H9 (cell line): ENCODE measurements around the gene MTERF4. TPM values are rescaled to one million over a fixed set of nuclear protein-coding genes. Genes with fewer than 3 reads are reported as not detected.

Source experiments
- DNase-seq: peaks from one replicate; pipeline ENCODE4 v3.0.0-alpha.2; 2017
- H2AFZ ChIP-seq: one replicate; pipeline ENCODE4 v1.6.1; 2013; ENCODE audit warnings: mild to moderate bottlenecking, low read length, control low read depth, moderate library complexity
- H2AK5ac ChIP-seq: 2 replicates; pipeline ENCODE4 v1.6.1; 2013; ENCODE audit warnings: low read length, control low read depth, mixed read lengths; ENCODE audit not compliant: insufficient read length
- H2BK120ac ChIP-seq: one replicate; pipeline ENCODE4 v1.6.1; 2013; ENCODE audit warnings: low read depth, mild to moderate bottlenecking, low read length, control low read depth, inconsistent platforms; ENCODE audit not compliant: poor library complexity, severe bottlenecking
- H2BK12ac ChIP-seq: 2 replicates; pipeline ENCODE4 v1.6.1; 2013; ENCODE audit warnings: low read length, control low read depth, mixed read lengths, low read depth; ENCODE audit not compliant: insufficient read length
- H2BK15ac ChIP-seq: 2 replicates; pipeline ENCODE4 v1.6.1; 2013; ENCODE audit warnings: low read depth, low read length, control low read depth
- H2BK20ac ChIP-seq: one replicate; pipeline ENCODE4 v1.6.1; 2013; ENCODE audit warnings: low read depth, mild to moderate bottlenecking, low read length, control low read depth, inconsistent platforms; ENCODE audit not compliant: poor library complexity, severe bottlenecking
- H2BK5ac ChIP-seq: 2 replicates; pipeline ENCODE4 v1.6.1; 2013; ENCODE audit warnings: low read length, control low read depth, mixed read lengths; ENCODE audit not compliant: insufficient read length
- H3K14ac ChIP-seq: 2 replicates; pipeline ENCODE4 v1.6.1; 2013; ENCODE audit warnings: low read length, control low read depth; ENCODE audit not compliant: insufficient read depth
- H3K18ac ChIP-seq: 2 replicates; pipeline ENCODE4 v1.6.1; 2013; ENCODE audit warnings: low read depth, mild to moderate bottlenecking, mixed read lengths, low read length, control low read depth; ENCODE audit not compliant: insufficient read length
- H3K23ac ChIP-seq: 2 replicates; pipeline ENCODE4 v1.6.1; 2013; ENCODE audit warnings: low read length, control low read depth, mixed read lengths, low read depth; ENCODE audit not compliant: insufficient read length
- H3K23me2 ChIP-seq: 2 replicates; pipeline ENCODE4 v1.6.1; 2013; ENCODE audit warnings: low read depth, mild to moderate bottlenecking, mixed read lengths, low read length, control low read depth; ENCODE audit not compliant: insufficient read length, poor library complexity, severe bottlenecking
- H3K27ac ChIP-seq: 2 replicates; pipeline ENCODE4 v1.5.1; 2013; ENCODE audit warnings: low read length, control low read depth, mixed read lengths, low read depth; ENCODE audit not compliant: insufficient read length
- H3K27me3 ChIP-seq: 2 replicates; pipeline ENCODE4 v1.6.1; 2013; ENCODE audit warnings: low read length, control low read depth, inconsistent platforms; ENCODE audit not compliant: insufficient read depth
- H3K4ac ChIP-seq: 2 replicates; pipeline ENCODE4 v1.6.1; 2013; ENCODE audit warnings: low read depth, mild to moderate bottlenecking, control low read depth, inconsistent platforms, low read length, moderate library complexity
- H3K4me1 ChIP-seq: 2 replicates; pipeline ENCODE4 v1.6.1; 2013; ENCODE audit warnings: low read length, control low read depth, inconsistent platforms; ENCODE audit not compliant: insufficient read depth
- H3K4me2 ChIP-seq: 2 replicates; pipeline ENCODE4 v1.6.1; 2013; ENCODE audit warnings: low read length, control low read depth, mixed read lengths; ENCODE audit not compliant: insufficient read length, insufficient read depth
- H3K56ac ChIP-seq: 2 replicates; pipeline ENCODE4 v1.6.1; 2013; ENCODE audit warnings: low read depth, mild to moderate bottlenecking, mixed read lengths, low read length, control low read depth; ENCODE audit not compliant: insufficient read length
- H3K79me1 ChIP-seq: 2 replicates; pipeline ENCODE4 v1.6.1; 2013; ENCODE audit warnings: low read depth, mild to moderate bottlenecking, moderate library complexity, low read length, control low read depth, inconsistent platforms; ENCODE audit not compliant: insufficient read depth, poor library complexity, severe bottlenecking
- H3K79me2 ChIP-seq: 2 replicates; pipeline ENCODE4 v1.6.1; 2013; ENCODE audit warnings: low read length, control low read depth, inconsistent platforms; ENCODE audit not compliant: insufficient read depth
- H3K9ac ChIP-seq: 2 replicates; pipeline ENCODE4 v1.6.1; 2013; ENCODE audit warnings: low read length, control low read depth, mixed read lengths; ENCODE audit not compliant: insufficient read length; ENCODE audit errors: extremely low read depth
- H3K9me3 ChIP-seq: one replicate; pipeline ENCODE4 v1.6.1; 2013; ENCODE audit warnings: low read depth, low read length, inconsistent platforms; ENCODE audit not compliant: control insufficient read depth
- H3T11ph ChIP-seq: one replicate; pipeline ENCODE4 v1.6.1; 2013; ENCODE audit warnings: mild to moderate bottlenecking, low read length, control low read depth, inconsistent platforms
- H4K20me1 ChIP-seq: one replicate; pipeline ENCODE4 v1.6.1; 2013; ENCODE audit not compliant: control insufficient read depth, insufficient read length, insufficient read depth
- H4K5ac ChIP-seq: 2 replicates; pipeline ENCODE4 v1.6.1; 2013; ENCODE audit warnings: low read depth, mild to moderate bottlenecking, mixed read lengths, low read length, control low read depth; ENCODE audit not compliant: insufficient read length
- H4K8ac ChIP-seq: replicated peaks from 2 replicates; pipeline ENCODE4 v1.6.1; 2013; ENCODE audit warnings: low read length, control low read depth, mixed read lengths, low read depth; ENCODE audit not compliant: insufficient read length
- H4K91ac ChIP-seq: 2 replicates; pipeline ENCODE4 v1.6.1; 2013; ENCODE audit warnings: low read depth, mild to moderate bottlenecking, moderate library complexity, mixed read lengths, low read length, control low read depth; ENCODE audit not compliant: insufficient read length
- H3K27ac Mint-ChIP-seq, 3 experiments: 2 replicates in 2 of 3; 3 replicates in 1 of 3; pipeline ENCODE4 v1.8.0; 2020 to 2021; ENCODE audit warnings: mixed read lengths in 3 of 3, mild to moderate bottlenecking in 1 of 3, moderate library complexity in 1 of 3
- H3K27me3 Mint-ChIP-seq: 2 replicates; pipeline ENCODE4 v1.8.0; 2021; ENCODE audit warnings: low read depth, mild to moderate bottlenecking, moderate library complexity, mixed read lengths
- H3K36me3 Mint-ChIP-seq, 3 experiments: 2 replicates in 2 of 3; 3 replicates in 1 of 3; pipeline ENCODE4 v1.8.0; 2020 to 2021; ENCODE audit warnings: low read depth in 3 of 3, mixed read lengths in 3 of 3; ENCODE audit not compliant: insufficient read depth in 1 of 3
- H3K4me1 Mint-ChIP-seq, 2 experiments: 2 replicates each; pipeline ENCODE4 v1.8.0; 2020; ENCODE audit warnings: mixed read lengths in 2 of 2
- H3K4me3 Mint-ChIP-seq, 2 experiments: 2 replicates in 1 of 2; 3 replicates in 1 of 2; pipeline ENCODE4 v1.8.0; 2020 to 2021; ENCODE audit warnings: mild to moderate bottlenecking in 2 of 2, mixed read lengths in 2 of 2, moderate library complexity in 1 of 2
- H3K9me3 Mint-ChIP-seq, 2 experiments: 2 replicates in 1 of 2; 3 replicates in 1 of 2; pipeline ENCODE4 v1.8.0; 2020; ENCODE audit warnings: mild to moderate bottlenecking in 2 of 2, mixed read lengths in 2 of 2, moderate library complexity in 1 of 2
- WGBS: extraction: QIAGEN DNeasy Blood & Tissue Kit; methylation state at CpG from one replicate; pipeline ENCODE4 v1.1.7; 2013; ENCODE audit warnings: missing lambda C conversion rate, low lambda C conversion rate, mixed read lengths; ENCODE audit not compliant: insufficient read length; ENCODE audit errors: extremely low coverage; 5-methylcytosine and 5-hydroxymethylcytosine counted together
- total RNA-seq: library from RNA; stranded (reverse); gene quantifications from 2 replicates; pipeline ENCODE4 v1.2.1, GENCODE V29; 2021
- TF ChIP-seq, protein P1 (sequence below): fragments of 200-600 bp; sonication (generic); conservative IDR thresholded peaks from 3 replicates; pipeline ENCODE4 v1.8.0; 2021; ENCODE audit warnings: antibody characterized with exemption, mild to moderate bottlenecking

Gene MTERF4
- total RNA-seq, 1 experiment from 2014 or later: 35.0 TPM

DNA sequence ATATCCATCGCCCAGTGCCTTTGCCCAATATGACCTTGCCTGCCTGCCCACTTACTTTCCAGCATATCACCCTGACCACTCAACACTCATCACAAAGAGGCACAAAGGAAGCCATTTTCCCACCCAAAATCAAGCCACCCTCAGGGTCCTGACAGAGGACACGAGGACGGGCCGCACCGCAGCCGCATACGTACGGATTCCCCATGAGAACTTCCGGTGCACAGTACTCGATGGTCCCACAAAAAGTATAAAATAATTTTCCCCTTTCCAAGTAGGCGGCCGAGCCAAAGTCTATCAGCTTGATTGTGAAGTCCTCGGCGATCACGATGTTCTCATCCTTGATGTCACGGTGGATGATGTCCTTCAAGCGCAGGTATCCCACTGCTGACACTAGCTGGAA, 10.0 kb upstream of the MTERF4 start:
- no peak overlapping the region for H4K8ac ChIP-seq
- H4K20me1 ChIP-seq: no peaks in the 10 kb centered on the region
- no peak overlapping the region for H4K91ac ChIP-seq
- H4K5ac ChIP-seq: no peak overlapping the region
- TF ChIP-seq, protein P1, sequence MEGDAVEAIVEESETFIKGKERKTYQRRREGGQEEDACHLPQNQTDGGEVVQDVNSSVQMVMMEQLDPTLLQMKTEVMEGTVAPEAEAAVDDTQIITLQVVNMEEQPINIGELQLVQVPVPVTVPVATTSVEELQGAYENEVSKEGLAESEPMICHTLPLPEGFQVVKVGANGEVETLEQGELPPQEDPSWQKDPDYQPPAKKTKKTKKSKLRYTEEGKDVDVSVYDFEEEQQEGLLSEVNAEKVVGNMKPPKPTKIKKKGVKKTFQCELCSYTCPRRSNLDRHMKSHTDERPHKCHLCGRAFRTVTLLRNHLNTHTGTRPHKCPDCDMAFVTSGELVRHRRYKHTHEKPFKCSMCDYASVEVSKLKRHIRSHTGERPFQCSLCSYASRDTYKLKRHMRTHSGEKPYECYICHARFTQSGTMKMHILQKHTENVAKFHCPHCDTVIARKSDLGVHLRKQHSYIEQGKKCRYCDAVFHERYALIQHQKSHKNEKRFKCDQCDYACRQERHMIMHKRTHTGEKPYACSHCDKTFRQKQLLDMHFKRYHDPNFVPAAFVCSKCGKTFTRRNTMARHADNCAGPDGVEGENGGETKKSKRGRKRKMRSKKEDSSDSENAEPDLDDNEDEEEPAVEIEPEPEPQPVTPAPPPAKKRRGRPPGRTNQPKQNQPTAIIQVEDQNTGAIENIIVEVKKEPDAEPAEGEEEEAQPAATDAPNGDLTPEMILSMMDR: no peak
- no peak overlapping the region for H3K27ac ChIP-seq
- no CpG with 5 or more reads among the region's 17 CpGs for WGBS
- DNase-seq: no peak
- no peak overlapping the region for H2BK5ac ChIP-seq
- no peak overlapping the region for H2AK5ac ChIP-seq
- H3K9me3 ChIP-seq: no peaks in the 10 kb centered on the region
- H3K36me3 Mint-ChIP-seq: peaks cover 3 to 48% (median 37%) of the 10 kb centered on the region in 3 experiments; a peak in 6 of 7 replicates
- H3T11ph ChIP-seq: no peak overlapping the region
- no peak overlapping the region for H3K23ac ChIP-seq
- no peak overlapping the region for H2BK120ac ChIP-seq
- H3K27me3 Mint-ChIP-seq: no peaks in the 10 kb centered on the region
- H2BK12ac ChIP-seq: no peak overlapping the region
- H3K27ac Mint-ChIP-seq: peak overlapping the region in 1 of 3 experiments; percentile 40; a peak in 2 of 7 replicates
- H3K4me1 ChIP-seq: no peaks in the 10 kb centered on the region
- H2AFZ ChIP-seq: no peak overlapping the region
- no peak overlapping the region for H3K9ac ChIP-seq
- H3K14ac ChIP-seq: no peak overlapping the region
- no peak overlapping the region for H3K4me3 Mint-ChIP-seq
- H3K4ac ChIP-seq: no peak overlapping the region
- no peak overlapping the region for H2BK15ac ChIP-seq
- no peaks in the 10 kb centered on the region for H3K27me3 ChIP-seq
- no peaks in the 10 kb centered on the region for H3K23me2 ChIP-seq
- H3K4me2 ChIP-seq: no peak overlapping the region
- H3K79me2 ChIP-seq: no peaks in the 10 kb centered on the region
- H3K4me1 Mint-ChIP-seq: no peaks in the 10 kb centered on the region
- no peaks in the 10 kb centered on the region for H3K79me1 ChIP-seq
- no peaks in the 10 kb centered on the region for H3K9me3 Mint-ChIP-seq
- H3K56ac ChIP-seq: no peak overlapping the region
- H2BK20ac ChIP-seq: no peak overlapping the region
- no peak overlapping the region for H3K18ac ChIP-seq
